ENCODE data around the gene NECTIN1.

NECTIN1 gene

GRCh38 chr11:119720311-119720913 is 8.6 kb downstream of the NECTIN1 start:
- no peak for TF ChIP-seq CTCF (conservative IDR thresholded peaks at IDR 0.05; ENCODE audit: low read length)
- DNase-seq (ENCODE audit: low read depth) = no peak
- no peak overlapping the region for H3K4me3 ChIP-seq (ENCODE audit: low read length)

DNA sequence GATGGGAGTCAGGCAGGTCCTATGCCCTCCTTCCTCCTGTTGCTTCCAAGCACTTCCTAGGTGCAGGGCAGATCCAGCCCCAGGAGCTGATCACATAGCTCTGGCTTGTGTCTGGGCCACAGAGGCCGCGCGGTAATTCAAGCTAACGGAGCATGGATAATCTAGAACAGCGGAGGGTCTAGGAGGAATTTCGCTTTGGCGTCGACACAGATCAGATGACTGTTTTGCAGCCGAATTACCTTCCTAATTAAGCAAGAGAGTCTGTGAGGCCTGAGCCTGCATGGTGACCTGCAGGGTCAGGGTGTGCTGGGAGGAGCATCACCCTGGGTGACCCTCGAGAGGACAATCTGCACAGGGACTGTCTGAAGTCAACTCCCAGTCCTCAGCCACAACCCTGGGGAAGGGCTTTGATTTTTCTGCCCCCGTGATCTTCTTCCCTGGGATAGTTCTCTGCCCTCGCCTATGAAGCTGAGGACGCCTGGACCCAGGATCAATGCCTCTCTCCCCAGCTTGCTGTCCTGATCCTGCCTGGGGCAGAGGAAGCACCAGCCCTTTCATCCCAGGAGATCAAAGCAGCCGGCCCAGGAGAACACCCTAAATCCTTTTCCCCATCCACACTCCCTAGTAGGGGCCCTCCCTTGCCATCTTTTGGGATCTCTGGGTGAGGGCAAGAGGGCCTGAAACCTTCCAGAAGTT is 11.0 kb downstream of the NECTIN1 start:
- TF ChIP-seq CTCF (conservative IDR thresholded peaks at IDR 0.05; ENCODE audit: low read length) = no peak
- H3K4me3 ChIP-seq (ENCODE audit: low read length) = no peak overlapping the region
- DNase-seq (ENCODE audit: low read depth) = no peak

GRCh38 chr11:119716582-119717498 is 12.2 kb downstream of the NECTIN1 start:
- TF ChIP-seq CTCF (conservative IDR thresholded peaks at IDR 0.05; ENCODE audit: low read length) = no peak
- no peak for DNase-seq (ENCODE audit: low read depth)
- no peak overlapping the region for H3K4me3 ChIP-seq (ENCODE audit: low read length)

DNA sequence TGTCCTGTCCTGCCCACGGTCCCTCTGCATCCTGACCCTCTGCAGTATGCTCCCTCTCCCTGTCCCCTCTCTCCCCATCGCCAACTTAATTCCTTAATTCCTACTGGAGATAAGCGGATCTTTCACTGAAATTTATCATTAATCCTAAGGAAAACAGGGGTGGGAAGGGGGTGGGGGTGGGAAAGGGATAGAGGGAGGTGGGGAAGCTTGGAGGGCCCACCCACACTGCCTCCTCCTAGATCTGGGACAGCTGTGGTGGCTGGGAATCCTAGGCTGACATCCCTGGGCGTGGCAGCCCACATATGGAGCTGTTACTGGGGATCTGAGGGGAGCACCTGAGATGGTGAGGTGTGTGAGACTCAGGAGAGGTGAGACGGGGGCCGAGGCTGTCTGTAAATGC is 14.4 kb downstream of the NECTIN1 start:
- no peak for DNase-seq (ENCODE audit: low read depth)
- H3K4me3 ChIP-seq (ENCODE audit: low read length) = no peak overlapping the region
- no peak for TF ChIP-seq CTCF (conservative IDR thresholded peaks at IDR 0.05; ENCODE audit: low read length)

DNA sequence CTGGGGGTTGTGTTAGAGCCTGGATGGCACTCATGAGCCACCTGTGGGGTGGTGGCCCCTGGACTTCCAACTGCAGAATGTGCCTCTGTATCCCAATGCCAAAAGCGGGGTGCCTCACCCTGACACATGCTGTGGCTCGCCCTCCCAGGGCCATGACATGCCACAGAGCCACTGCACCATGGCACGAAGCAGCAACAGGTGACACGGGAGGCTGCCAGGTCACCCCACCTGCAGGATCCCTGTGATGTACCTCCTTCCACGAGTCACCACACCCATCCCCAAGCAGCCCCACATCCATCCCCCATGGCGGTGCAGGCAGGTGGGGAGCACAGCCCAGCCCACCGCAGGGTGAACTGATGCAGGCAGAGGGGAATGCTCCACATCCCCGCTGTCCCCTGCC is 14.8 kb downstream of the NECTIN1 start:
- no peak for TF ChIP-seq CTCF (conservative IDR thresholded peaks at IDR 0.05; ENCODE audit: low read length)
- no peak for DNase-seq (ENCODE audit: low read depth)
- H3K4me3 ChIP-seq (ENCODE audit: low read length) = no peak overlapping the region

- no peak overlapping the region for H3K4me3 ChIP-seq (ENCODE audit: low read length)
- DNase-seq (ENCODE audit: low read depth) = no peak
- TF ChIP-seq CTCF (conservative IDR thresholded peaks at IDR 0.05; ENCODE audit: low read length) = no peak
Observed at GRCh38 chr11:119713359-119714040, 15.5 kb downstream of the NECTIN1 start.

All from AG10803 (cell line).